Smooth muscle cell (in vitro differentiated cells): ENCODE results near the gene MTMR2. TPM values are rescaled to one million over a fixed set of nuclear protein-coding genes. Genes with fewer than 3 reads are reported as not detected.

ENCODE experiments used
- DNase-seq: peaks from one replicate; lab custom pipeline; 2025; ENCODE audit not compliant: unreplicated experiment; lab: John Stamatoyannopoulos, UW
- H2AFZ ChIP-seq: fragments of 200-600 bp; sonication (generic); 2 replicates; pipeline ENCODE4 v1.6.0; 2016; ENCODE audit warnings: antibody characterized with exemption, low read depth, mild to moderate bottlenecking
- H3F3A ChIP-seq: fragments of 200-600 bp; sonication (generic); 2 replicates; pipeline ENCODE4 v1.6.0; 2017; ENCODE audit warnings: antibody characterized with exemption, low read depth
- H3K27ac ChIP-seq: fragments of 200-600 bp; sonication (generic); 2 replicates; pipeline ENCODE4 v1.5.1; 2016; ENCODE audit warnings: low read depth, mild to moderate bottlenecking
- H3K27me3 ChIP-seq: fragments of 200-600 bp; sonication (generic); 2 replicates; pipeline ENCODE4 v1.6.1; 2016; ENCODE audit warnings: low read depth, mild to moderate bottlenecking
- H3K36me3 ChIP-seq: fragments of 200-600 bp; sonication (generic); 2 replicates; pipeline ENCODE4 v1.5.1; 2016; ENCODE audit warnings: low read depth
- H3K4me1 ChIP-seq: fragments of 200-600 bp; sonication (generic); 2 replicates; pipeline ENCODE4 v1.5.1; 2016; ENCODE audit warnings: low read depth
- H3K4me2 ChIP-seq: fragments of 200-600 bp; sonication (generic); 2 replicates; pipeline ENCODE4 v1.6.0; 2016; ENCODE audit warnings: mild to moderate bottlenecking
- H3K4me3 ChIP-seq: fragments of 200-600 bp; sonication (generic); 2 replicates; pipeline ENCODE4 v1.5.1; 2016; ENCODE audit warnings: mild to moderate bottlenecking
- H3K79me2 ChIP-seq: fragments of 200-600 bp; sonication (generic); 2 replicates; pipeline ENCODE4 v1.6.0; 2016; ENCODE audit warnings: low read depth, mild to moderate bottlenecking
- H3K9ac ChIP-seq: fragments of 200-600 bp; sonication (generic); 2 replicates; pipeline ENCODE4 v1.6.0; 2016; ENCODE audit warnings: low read depth
- H3K9me3 ChIP-seq: fragments of 200-600 bp; sonication (generic); replicated peaks from 2 replicates; pipeline ENCODE4 v1.5.1; 2016; ENCODE audit warnings: low read depth
- H4K20me1 ChIP-seq: fragments of 200-600 bp; sonication (generic); 2 replicates; pipeline ENCODE4 v1.6.0; 2016; ENCODE audit warnings: low read depth
- WGBS: methylation state at CpG from one replicate; pipeline ENCODE4 v1.1.7; 2016; ENCODE audit warnings: low lambda C conversion rate; 5-methylcytosine and 5-hydroxymethylcytosine counted together
- polyA plus RNA-seq: library from polyadenylated mRNA; unstranded; fragments of >200 nt; fragmentation: Nextera tagmentation; extraction: Ambion mirVana; gene quantifications from 2 replicates; pipeline ENCODE4 v1.2.1, GENCODE V29; 2016
- total RNA-seq: library from RNA; depleted of rRNA; stranded (reverse); fragments of >200 nt; gene quantifications from 2 replicates; pipeline ENCODE4 v1.2.3, GENCODE V29; 2014
- TF ChIP-seq, protein P1 (sequence below): fragments of 200-600 bp; sonication (generic); IDR thresholded peaks from 2 replicates; pipeline ENCODE4 v1.5.1; 2017; ENCODE audit warnings: borderline replicate concordance, mild to moderate bottlenecking, antibody characterized with exemption; ENCODE audit not compliant: insufficient read depth, poor library complexity, severe bottlenecking

MTMR2 gene
- total and polyA plus RNA-seq, 2 experiments from 2014 or later: 27.2 to 40.0 TPM

DNA sequence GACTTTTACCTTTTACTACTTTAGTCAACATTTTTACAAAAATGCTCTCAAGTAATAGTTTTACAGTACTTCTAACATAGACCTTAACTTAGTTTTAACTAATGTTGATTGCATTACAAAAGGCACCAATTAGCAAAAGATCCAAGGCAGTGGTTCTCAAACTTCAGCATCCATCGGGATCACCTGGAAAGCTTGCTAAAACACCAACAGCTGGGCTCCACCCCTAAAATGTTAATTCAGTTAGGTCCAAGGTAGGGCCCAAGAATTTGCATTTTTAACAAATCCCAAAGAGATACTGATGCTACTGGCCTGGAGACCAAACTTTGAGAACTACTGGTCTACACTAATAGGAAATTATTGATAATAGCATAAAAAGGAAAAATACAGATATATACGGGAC, 5.9 kb downstream of the MTMR2 start:
- no peaks in the 10 kb centered on the region for H3K36me3 ChIP-seq
- H3K9me3 ChIP-seq: no peaks in the 10 kb centered on the region
- H3K27me3 ChIP-seq: no peaks in the 10 kb centered on the region
- WGBS: 73% methylated on average over 2 of the region's 2 CpGs
- H3K4me1 ChIP-seq: peaks cover 20% of the 10 kb centered on the region
- no peak overlapping the region for H3K9ac ChIP-seq
- TF ChIP-seq, protein P1, sequence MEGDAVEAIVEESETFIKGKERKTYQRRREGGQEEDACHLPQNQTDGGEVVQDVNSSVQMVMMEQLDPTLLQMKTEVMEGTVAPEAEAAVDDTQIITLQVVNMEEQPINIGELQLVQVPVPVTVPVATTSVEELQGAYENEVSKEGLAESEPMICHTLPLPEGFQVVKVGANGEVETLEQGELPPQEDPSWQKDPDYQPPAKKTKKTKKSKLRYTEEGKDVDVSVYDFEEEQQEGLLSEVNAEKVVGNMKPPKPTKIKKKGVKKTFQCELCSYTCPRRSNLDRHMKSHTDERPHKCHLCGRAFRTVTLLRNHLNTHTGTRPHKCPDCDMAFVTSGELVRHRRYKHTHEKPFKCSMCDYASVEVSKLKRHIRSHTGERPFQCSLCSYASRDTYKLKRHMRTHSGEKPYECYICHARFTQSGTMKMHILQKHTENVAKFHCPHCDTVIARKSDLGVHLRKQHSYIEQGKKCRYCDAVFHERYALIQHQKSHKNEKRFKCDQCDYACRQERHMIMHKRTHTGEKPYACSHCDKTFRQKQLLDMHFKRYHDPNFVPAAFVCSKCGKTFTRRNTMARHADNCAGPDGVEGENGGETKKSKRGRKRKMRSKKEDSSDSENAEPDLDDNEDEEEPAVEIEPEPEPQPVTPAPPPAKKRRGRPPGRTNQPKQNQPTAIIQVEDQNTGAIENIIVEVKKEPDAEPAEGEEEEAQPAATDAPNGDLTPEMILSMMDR: no peak
- H3K4me2 ChIP-seq: no peak overlapping the region
- DNase-seq: no peak
- H3K27ac ChIP-seq: no peak overlapping the region
- no peak overlapping the region for H3K4me3 ChIP-seq
- H2AFZ ChIP-seq: no peak overlapping the region
- H3K79me2 ChIP-seq: peaks cover 90% of the 10 kb centered on the region
- peaks cover 60% of the 10 kb centered on the region for H4K20me1 ChIP-seq
- H3F3A ChIP-seq: no peaks in the 10 kb centered on the region

DNA sequence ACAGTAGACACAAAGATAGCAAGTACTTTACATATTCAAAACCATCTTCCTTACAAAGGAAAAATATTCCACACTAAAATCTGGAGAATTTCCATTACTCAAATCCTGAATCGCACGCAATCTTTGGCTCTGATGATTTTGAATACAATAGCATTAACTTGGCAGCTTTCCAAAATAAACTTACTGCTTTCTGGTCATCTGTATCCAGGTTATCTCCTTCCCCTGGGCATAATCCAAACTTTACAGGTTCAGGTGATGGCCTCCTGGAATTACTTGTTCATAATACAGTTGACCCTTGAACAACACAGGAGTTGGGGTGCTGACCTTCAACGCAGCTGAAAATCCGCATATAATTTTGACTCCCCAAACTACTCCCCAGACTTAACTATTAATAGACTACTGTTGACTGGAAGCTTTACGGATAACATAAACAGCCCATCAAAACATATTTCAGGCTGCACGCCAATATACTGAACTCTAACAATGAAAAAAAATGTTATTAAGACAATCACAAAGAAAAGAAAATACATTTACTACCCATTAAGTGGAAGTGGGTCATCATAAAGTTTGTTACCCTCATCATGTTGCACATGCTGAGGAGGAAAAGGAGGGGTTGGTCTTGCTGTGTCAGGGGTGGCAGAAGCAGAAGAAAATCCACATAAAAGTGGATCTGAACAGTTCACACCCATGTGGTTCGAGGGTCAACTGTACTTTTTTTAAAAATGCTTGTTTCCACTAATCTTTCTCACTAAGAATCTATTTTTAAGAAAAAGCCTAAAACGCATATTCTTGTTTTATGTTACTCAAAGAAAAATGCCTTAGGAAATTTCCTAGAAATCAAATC, 6.5 kb downstream of the MTMR2 start:
- no peaks in the 10 kb centered on the region for H3F3A ChIP-seq
- no peaks in the 10 kb centered on the region for H3K36me3 ChIP-seq
- H3K4me1 ChIP-seq: peaks cover 19% of the 10 kb centered on the region
- H3K27ac ChIP-seq: no peak overlapping the region
- H3K4me3 ChIP-seq: no peak overlapping the region
- 94% methylated on average over 8 of the region's 8 CpGs for WGBS
- H4K20me1 ChIP-seq: peaks cover 67% of the 10 kb centered on the region
- H2AFZ ChIP-seq: no peak overlapping the region
- H3K9me3 ChIP-seq: no peaks in the 10 kb centered on the region
- DNase-seq: no peak
- no peak overlapping the region for H3K4me2 ChIP-seq
- TF ChIP-seq, protein P1: no peak
- H3K79me2 ChIP-seq: peaks cover 90% of the 10 kb centered on the region
- no peaks in the 10 kb centered on the region for H3K27me3 ChIP-seq
- no peak overlapping the region for H3K9ac ChIP-seq

DNA sequence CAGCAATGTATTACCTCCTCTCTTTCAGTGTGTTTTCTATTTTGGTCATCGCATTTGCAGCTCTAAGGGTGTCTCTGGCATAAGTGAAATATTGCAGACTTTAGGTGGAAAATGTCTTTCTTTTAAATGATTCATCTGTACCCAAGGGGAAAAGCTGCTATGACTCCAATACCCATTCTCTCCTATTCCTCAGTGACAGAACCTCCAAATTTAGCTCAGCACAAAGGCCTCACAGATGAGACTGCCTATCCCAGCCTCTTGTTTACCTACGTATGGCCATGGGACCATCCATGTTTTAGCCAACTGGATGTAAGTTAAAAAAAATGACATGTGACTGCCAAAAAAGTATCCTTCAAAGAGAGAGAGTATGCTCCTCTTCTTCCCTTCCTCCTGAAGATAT, 7.9 kb downstream of the MTMR2 start:
- Histone ChIP-seq H3K4me2 (no peak overlapping the region), H4K20me1 (peaks cover 78% of the 10 kb centered on the region), H3K9ac (no peak overlapping the region), H3K4me3 (no peak overlapping the region), H3K27me3 (no peaks in the 10 kb centered on the region), H3K36me3 (no peaks in the 10 kb centered on the region), H3K27ac (no peak overlapping the region), H3K4me1 (peaks cover 11% of the 10 kb centered on the region), H3K79me2 (peaks cover 90% of the 10 kb centered on the region), H3F3A (no peaks in the 10 kb centered on the region), H2AFZ (no peak overlapping the region), H3K9me3 (no peaks in the 10 kb centered on the region)
- WGBS: 97% methylated on average over 2 of the region's 2 CpGs
- TF ChIP-seq, protein P1: no peak
- DNase-seq: no peak

DNA sequence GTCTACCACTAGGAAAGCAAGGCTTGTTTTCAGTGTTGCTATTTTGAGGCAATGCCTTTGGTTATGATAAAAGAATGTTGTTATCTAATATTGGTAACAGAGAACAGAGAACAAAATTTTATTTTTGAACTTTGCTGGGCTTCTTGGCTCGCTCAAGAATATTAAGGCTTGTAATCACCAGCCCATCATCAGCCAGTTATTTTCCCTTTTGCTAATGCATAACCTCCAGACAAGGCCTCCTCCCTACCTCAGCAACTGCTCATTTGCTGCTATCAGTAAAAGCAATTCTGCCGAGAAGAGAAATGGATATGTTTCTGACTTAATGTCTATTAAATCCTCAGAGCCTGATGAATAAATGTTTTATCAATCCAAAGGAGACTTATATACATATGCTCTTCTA, 8.9 kb downstream of the MTMR2 start:
- Histone ChIP-seq H3K9me3 (no peaks in the 10 kb centered on the region), H4K20me1 (peaks cover 83% of the 10 kb centered on the region), H3K79me2 (peaks cover 90% of the 10 kb centered on the region), H3K27me3 (no peaks in the 10 kb centered on the region), H3F3A (no peaks in the 10 kb centered on the region), H3K4me2 (no peak overlapping the region), H3K36me3 (no peaks in the 10 kb centered on the region), H3K4me1 (peaks cover 11% of the 10 kb centered on the region), H3K4me3 (no peak overlapping the region), H3K9ac (no peak overlapping the region), H2AFZ (no peak overlapping the region), H3K27ac (no peak overlapping the region)
- TF ChIP-seq, protein P1: no peak
- 88% methylated on average over 2 of the region's 2 CpGs for WGBS
- DNase-seq: no peak
